ENCODE data around the gene AK3.

DNA sequence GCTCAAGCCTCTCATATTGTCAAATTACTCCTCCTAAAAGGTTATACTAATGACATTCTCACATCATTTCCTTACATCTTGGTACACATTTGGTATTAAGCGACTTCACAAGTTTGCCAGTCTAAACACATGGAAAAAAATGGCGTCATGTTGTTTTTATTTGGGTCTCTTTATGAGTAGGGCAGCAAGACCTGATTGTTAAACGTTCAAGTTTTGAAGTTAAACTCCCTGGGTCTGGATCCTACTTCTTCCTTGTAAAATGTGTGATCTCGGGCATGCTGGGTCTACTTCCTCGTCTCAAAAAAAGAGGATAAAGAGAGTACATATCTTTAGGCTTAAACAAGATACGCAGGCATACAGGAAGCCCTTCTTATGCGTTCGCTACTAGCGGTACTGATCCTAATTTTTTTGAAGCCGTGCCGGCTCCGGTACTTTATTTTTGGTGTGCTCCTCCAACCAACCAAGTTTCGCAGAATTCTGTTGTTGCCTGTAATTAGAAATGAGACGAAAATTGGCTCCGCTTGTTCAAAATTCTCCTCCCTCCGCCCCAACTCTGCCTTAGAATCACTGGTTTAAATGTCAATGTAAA, 62.2 kb downstream of the AK3 start:
- TF ChIP-seq, protein P1, sequence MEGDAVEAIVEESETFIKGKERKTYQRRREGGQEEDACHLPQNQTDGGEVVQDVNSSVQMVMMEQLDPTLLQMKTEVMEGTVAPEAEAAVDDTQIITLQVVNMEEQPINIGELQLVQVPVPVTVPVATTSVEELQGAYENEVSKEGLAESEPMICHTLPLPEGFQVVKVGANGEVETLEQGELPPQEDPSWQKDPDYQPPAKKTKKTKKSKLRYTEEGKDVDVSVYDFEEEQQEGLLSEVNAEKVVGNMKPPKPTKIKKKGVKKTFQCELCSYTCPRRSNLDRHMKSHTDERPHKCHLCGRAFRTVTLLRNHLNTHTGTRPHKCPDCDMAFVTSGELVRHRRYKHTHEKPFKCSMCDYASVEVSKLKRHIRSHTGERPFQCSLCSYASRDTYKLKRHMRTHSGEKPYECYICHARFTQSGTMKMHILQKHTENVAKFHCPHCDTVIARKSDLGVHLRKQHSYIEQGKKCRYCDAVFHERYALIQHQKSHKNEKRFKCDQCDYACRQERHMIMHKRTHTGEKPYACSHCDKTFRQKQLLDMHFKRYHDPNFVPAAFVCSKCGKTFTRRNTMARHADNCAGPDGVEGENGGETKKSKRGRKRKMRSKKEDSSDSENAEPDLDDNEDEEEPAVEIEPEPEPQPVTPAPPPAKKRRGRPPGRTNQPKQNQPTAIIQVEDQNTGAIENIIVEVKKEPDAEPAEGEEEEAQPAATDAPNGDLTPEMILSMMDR (IDR thresholded peaks at IDR 0.05) = no peak
- TF ChIP-seq POLR2A (IDR thresholded peaks at IDR 0.05) = no peak
